Hepatocyte (in vitro differentiated cells): Measurements from ENCODE around the gene CHST13. TPM values are rescaled to one million over a fixed set of nuclear protein-coding genes. Genes with fewer than 3 reads are reported as not detected.

Source experiments
- DNase-seq: peaks from one replicate; pipeline ENCODE4 v3.0.0-alpha.2; 2016; ENCODE audit warnings: low spot score
- H2AFZ ChIP-seq: fragments of 200-600 bp; sonication (generic); 2 replicates; pipeline ENCODE4 v1.6.0; 2016; ENCODE audit warnings: antibody characterized with exemption, mild to moderate bottlenecking
- H3K27ac ChIP-seq: fragments of 200-600 bp; sonication (generic); 2 replicates; pipeline ENCODE4 v1.5.1; 2016; ENCODE audit warnings: mild to moderate bottlenecking
- H3K27me3 ChIP-seq: fragments of 200-600 bp; sonication (generic); 2 replicates; pipeline ENCODE4 v1.6.1; 2016
- H3K36me3 ChIP-seq: fragments of 200-600 bp; sonication (generic); replicated peaks from 2 replicates; pipeline ENCODE4 v1.5.1; 2016; ENCODE audit warnings: low read depth; ENCODE audit not compliant: insufficient read depth
- H3K4me1 ChIP-seq: fragments of 200-600 bp; sonication (generic); 2 replicates; pipeline ENCODE4 v1.5.1; 2016; ENCODE audit warnings: mild to moderate bottlenecking, moderate library complexity; ENCODE audit not compliant: insufficient read depth
- H3K4me2 ChIP-seq: fragments of 200-600 bp; sonication (generic); 2 replicates; pipeline ENCODE4 v1.6.0; 2016
- H3K4me3 ChIP-seq: fragments of 200-600 bp; sonication (generic); 2 replicates; pipeline ENCODE4 v1.5.1; 2016; ENCODE audit warnings: mild to moderate bottlenecking
- H3K79me2 ChIP-seq: fragments of 200-600 bp; sonication (generic); 2 replicates; pipeline ENCODE4 v1.6.0; 2017; ENCODE audit warnings: mild to moderate bottlenecking
- H3K9me2 ChIP-seq: fragments of 200-600 bp; sonication (generic); replicated peaks from 2 replicates; pipeline ENCODE4 v1.6.0; 2017; ENCODE audit warnings: mild to moderate bottlenecking; ENCODE audit not compliant: insufficient read depth
- H3K9me3 ChIP-seq: fragments of 200-600 bp; sonication (generic); 2 replicates; pipeline ENCODE4 v1.5.1; 2016; ENCODE audit warnings: low read depth, mild to moderate bottlenecking
- H4K20me1 ChIP-seq: fragments of 200-600 bp; sonication (generic); 2 replicates; pipeline ENCODE4 v1.6.0; 2016; ENCODE audit warnings: mild to moderate bottlenecking; ENCODE audit not compliant: insufficient read depth, poor library complexity, severe bottlenecking
- EZH2 ChIP-seq: fragments of 200-600 bp; sonication (generic); IDR thresholded peaks from 2 replicates; pipeline ENCODE4 v1.6.1; 2016; ENCODE audit warnings: antibody characterized with exemption, mild to moderate bottlenecking, borderline replicate concordance
- EZH2phosphoT487 ChIP-seq: fragments of 200-600 bp; sonication (generic); IDR thresholded peaks from one replicate; pipeline ENCODE4 v1.6.1; 2018; ENCODE audit warnings: antibody characterized with exemption, mild to moderate bottlenecking, low read depth, moderate library complexity; ENCODE audit not compliant: unreplicated experiment, severe bottlenecking
- WGBS: methylation state at CpG from one replicate; pipeline ENCODE4 v1.1.6; 2016; ENCODE audit warnings: low lambda C conversion rate; ENCODE audit errors: missing lambda C conversion rate; 5-methylcytosine and 5-hydroxymethylcytosine counted together
- polyA plus RNA-seq: library from polyadenylated mRNA; unstranded; fragments of >200 nt; fragmentation: Nextera tagmentation; extraction: Ambion mirVana; gene quantifications from 2 replicates; pipeline ENCODE4 v1.2.1, GENCODE V29; 2016
- total RNA-seq: library from RNA; depleted of rRNA; stranded (reverse); fragments of >200 nt; gene quantifications from 2 replicates; pipeline ENCODE4 v1.2.3, GENCODE V29; 2014
- TF ChIP-seq, protein P1 (sequence below): fragments of 200-600 bp; sonication (generic); IDR thresholded peaks from 2 replicates; pipeline ENCODE4 v1.5.1; 2016; ENCODE audit warnings: antibody characterized with exemption, mild to moderate bottlenecking; ENCODE audit not compliant: poor library complexity

The CHST13 gene
- total and polyA plus RNA-seq, 2 experiments from 2014 or later, result 31.5 to 54.6 TPM

DNA sequence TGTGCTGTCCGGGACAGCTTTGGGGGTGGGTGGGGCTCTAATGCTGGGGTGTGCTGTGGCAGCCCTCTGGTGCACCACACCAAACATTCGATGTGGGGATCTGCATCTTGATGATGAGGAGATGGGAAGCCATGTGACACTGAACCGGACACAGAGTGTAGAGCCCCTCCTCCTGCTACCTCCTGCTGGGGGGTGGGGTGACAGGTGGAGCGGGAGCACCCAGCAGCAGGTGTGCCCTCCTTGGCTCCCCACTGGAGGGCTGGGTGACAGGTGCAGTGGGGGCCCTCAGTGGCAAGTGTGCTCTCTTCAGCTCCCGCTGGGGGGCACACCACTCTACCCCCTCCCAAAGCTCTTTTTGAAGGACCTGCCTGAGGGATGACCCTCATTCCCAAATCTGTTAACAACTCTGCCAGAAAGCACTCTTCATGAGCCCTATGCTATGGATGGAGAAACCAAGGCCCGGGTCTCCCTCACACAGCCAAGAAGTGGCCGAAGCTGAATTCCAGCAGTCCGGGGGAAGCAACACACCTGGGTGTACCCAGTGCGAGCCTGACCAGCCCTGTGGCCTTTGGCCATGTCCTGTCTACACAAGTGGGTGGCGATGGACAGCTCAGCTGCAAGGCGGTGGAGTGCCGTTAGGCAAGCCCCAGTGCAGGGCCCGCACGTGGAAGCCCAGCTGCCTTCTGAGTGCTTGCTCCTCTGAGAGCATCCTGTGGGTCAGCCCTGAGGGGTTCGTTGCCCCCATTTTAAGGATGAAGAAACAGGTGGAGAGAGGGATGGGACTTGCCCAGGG is 5.8 kb upstream of the CHST13 start:
- no peaks in the 10 kb centered on the region for H3K27me3 ChIP-seq
- H2AFZ ChIP-seq, result no peak overlapping the region
- DNase-seq, result no peak
- no peak overlapping the region for H3K27ac ChIP-seq
- TF ChIP-seq EZH2phosphoT487, result no peak
- no peak overlapping the region for H3K4me3 ChIP-seq
- H4K20me1 ChIP-seq, result no peaks in the 10 kb centered on the region
- no peaks in the 10 kb centered on the region for H3K9me3 ChIP-seq
- no peaks in the 10 kb centered on the region for H3K9me2 ChIP-seq
- no peaks in the 10 kb centered on the region for H3K36me3 ChIP-seq
- peaks cover 2% of the 10 kb centered on the region for H3K4me1 ChIP-seq
- no peaks in the 10 kb centered on the region for H3K79me2 ChIP-seq
- 83% methylated on average over 14 of the region's 15 CpGs for WGBS
- no peak overlapping the region for H3K4me2 ChIP-seq

GRCh38 chr3:126518779-126519177 is 5.2 kb upstream of the CHST13 start:
- Histone ChIP-seq H3K79me2 (no peaks in the 10 kb centered on the region), H3K27ac (no peak overlapping the region), H3K4me1 (peaks cover 8% of the 10 kb centered on the region), H3K9me3 (no peaks in the 10 kb centered on the region), H3K36me3 (no peaks in the 10 kb centered on the region), H2AFZ (no peak overlapping the region), H3K4me2 (no peak overlapping the region), H3K9me2 (no peaks in the 10 kb centered on the region), H4K20me1 (no peaks in the 10 kb centered on the region), H3K27me3 (peaks cover 4% of the 10 kb centered on the region), H3K4me3 (no peak overlapping the region)
- DNase-seq, result no peak
- no peak for TF ChIP-seq EZH2
- TF ChIP-seq, protein P1, sequence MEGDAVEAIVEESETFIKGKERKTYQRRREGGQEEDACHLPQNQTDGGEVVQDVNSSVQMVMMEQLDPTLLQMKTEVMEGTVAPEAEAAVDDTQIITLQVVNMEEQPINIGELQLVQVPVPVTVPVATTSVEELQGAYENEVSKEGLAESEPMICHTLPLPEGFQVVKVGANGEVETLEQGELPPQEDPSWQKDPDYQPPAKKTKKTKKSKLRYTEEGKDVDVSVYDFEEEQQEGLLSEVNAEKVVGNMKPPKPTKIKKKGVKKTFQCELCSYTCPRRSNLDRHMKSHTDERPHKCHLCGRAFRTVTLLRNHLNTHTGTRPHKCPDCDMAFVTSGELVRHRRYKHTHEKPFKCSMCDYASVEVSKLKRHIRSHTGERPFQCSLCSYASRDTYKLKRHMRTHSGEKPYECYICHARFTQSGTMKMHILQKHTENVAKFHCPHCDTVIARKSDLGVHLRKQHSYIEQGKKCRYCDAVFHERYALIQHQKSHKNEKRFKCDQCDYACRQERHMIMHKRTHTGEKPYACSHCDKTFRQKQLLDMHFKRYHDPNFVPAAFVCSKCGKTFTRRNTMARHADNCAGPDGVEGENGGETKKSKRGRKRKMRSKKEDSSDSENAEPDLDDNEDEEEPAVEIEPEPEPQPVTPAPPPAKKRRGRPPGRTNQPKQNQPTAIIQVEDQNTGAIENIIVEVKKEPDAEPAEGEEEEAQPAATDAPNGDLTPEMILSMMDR, result no peak
- no peak for TF ChIP-seq EZH2phosphoT487
- WGBS, result 42% methylated on average over 4 of the region's 4 CpGs

DNA sequence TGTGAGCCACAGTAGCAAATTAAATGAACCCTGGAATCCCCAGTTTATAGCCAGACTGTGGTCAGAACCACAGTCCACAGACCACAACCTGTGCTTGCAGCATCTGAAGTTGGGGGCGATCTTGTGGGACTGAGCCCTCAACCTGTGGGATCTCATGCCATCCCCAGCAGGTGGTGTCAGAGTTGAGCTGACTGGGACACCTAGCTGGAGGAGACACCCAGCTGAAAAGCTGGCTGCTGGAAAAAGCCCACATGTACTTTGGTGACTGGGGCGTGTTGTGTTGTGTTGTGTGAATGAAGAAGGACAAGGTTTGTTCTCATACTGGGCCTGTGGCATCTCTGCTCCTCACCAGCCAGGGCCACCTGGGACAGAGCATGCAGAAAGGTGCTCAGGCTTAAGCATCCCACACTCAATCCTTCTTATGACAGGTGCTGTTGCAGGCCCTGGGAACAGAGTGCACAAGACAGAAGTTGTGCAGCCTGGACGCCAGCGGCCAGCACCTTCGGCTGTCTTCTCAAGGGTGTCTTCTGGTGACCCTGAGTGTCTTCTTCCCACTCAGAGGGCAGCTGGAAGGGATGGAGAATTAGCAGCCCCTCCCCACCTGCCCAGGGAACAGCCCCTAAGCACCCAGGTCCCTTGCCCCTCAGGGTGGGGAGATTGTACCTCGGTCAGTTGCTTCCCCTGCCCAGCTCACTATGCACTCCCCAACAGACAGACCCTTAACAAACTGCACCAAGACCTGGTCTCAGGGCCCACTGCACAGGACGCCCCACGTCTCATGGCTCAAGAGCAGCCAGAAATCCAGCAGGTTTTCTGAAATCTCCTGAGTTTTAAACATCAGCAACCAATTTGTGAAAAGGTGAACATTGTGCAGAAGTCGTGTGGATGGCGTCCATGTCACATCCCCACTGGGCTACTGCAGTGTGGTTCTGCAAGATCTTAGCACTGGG is 4.2 kb upstream of the CHST13 start:
- H3K9me2 ChIP-seq, result no peaks in the 10 kb centered on the region
- H3K9me3 ChIP-seq, result no peaks in the 10 kb centered on the region
- no peak overlapping the region for H2AFZ ChIP-seq
- no peak overlapping the region for H3K4me3 ChIP-seq
- peaks cover 10% of the 10 kb centered on the region for H3K27me3 ChIP-seq
- no peak for TF ChIP-seq EZH2phosphoT487
- TF ChIP-seq, protein P1, result no peak
- no peak for TF ChIP-seq EZH2
- no peak for DNase-seq
- H4K20me1 ChIP-seq, result no peaks in the 10 kb centered on the region
- H3K79me2 ChIP-seq, result no peaks in the 10 kb centered on the region
- no peak overlapping the region for H3K27ac ChIP-seq
- WGBS, result 88% methylated on average over 10 of the region's 10 CpGs
- H3K4me2 ChIP-seq, result no peak overlapping the region
- no peaks in the 10 kb centered on the region for H3K36me3 ChIP-seq
- H3K4me1 ChIP-seq, result peaks cover 14% of the 10 kb centered on the region
